WI38 (cell line): ENCODE data around the gene MS4A3.
"Not testable (repeated sequence)": the region's sequence is repeated elsewhere in the genome, so short reads cannot be mapped to it uniquely, and the experiment has no call there.

ENCODE experiments used
- H3K4me3 ChIP-seq: 2 replicates; pipeline ENCODE4 v1.5.1; 2011; ENCODE audit warnings: low read depth, mild to moderate bottlenecking, control low read depth, low read length
- CTCF ChIP-seq: IDR thresholded peaks from 2 replicates; pipeline ENCODE4 v1.5.1; 2012; ENCODE audit warnings: low read depth, mild to moderate bottlenecking, control low read depth, low read length

Gene MS4A3

GRCh38 chr11:60056349-60056969 is at the start of gene MS4A3:
Gene MS4A3, plus strand, starts transcription at chr11:60056665. Its CDS starts 4,496 bp downstream, at chr11:60061161.
- no peak for TF ChIP-seq CTCF
- no peak within 1 kb of the TSS for H3K4me3 ChIP-seq

GRCh38 chr11:60016881-60017280 is 39.6 kb upstream of the MS4A3 start, which contains the start of gene OOSP4B:
Gene OOSP4B, plus strand, starts transcription at chr11:60017181.
- no peak within 1 kb of the TSS for H3K4me3 ChIP-seq
- TF ChIP-seq CTCF, result no peak

- no peak overlapping the region for H3K4me3 ChIP-seq
- TF ChIP-seq CTCF, result no peak
Observed at GRCh38 chr11:60018058-60018457, 38.4 kb upstream of the MS4A3 start.

GRCh38 chr11:60020376-60020775 is 36.1 kb upstream of the MS4A3 start:
- not testable (repeated sequence) for H3K4me3 ChIP-seq

- TF ChIP-seq CTCF, result no peak
Observed at GRCh38 chr11:60029015-60029632, 27.3 kb upstream of the MS4A3 start.

GRCh38 chr11:60040109-60040508 is 16.4 kb upstream of the MS4A3 start, which contains the start of gene OOSP2:
Gene OOSP2, plus strand, starts transcription at chr11:60040409. Its CDS starts 51 bp downstream, at chr11:60040460.
- TF ChIP-seq CTCF, result no peak
- H3K4me3 ChIP-seq, result no peak within 1 kb of the TSS

More at GRCh38 chr11:60029015-60029632, 27.3 kb upstream of the MS4A3 start:
- no peak overlapping the region for H3K4me3 ChIP-seq

GRCh38 chr11:60050422-60050821 is 6.0 kb upstream of the MS4A3 start:
- H3K4me3 ChIP-seq, result not testable (repeated sequence)

GRCh38 chr11:60050839-60051238 is 5.6 kb upstream of the MS4A3 start:
- H3K4me3 ChIP-seq, result not testable (repeated sequence)

- TF ChIP-seq CTCF, result no peak
- H3K4me3 ChIP-seq, result no peak overlapping the region
Observed at GRCh38 chr11:60059052-60059451, 2.6 kb downstream of the MS4A3 start.
